Upper lobe of right lung (tissue), 1 donor: ENCODE results near the gene MTMR11. TPM values are rescaled to one million over a fixed set of nuclear protein-coding genes. Genes with fewer than 3 reads are reported as not detected.

ENCODE experiments used
- ATAC-seq: fragments of 200-7000 bp; cut with Tn5 transposase; one replicate; pipeline ENCODE4 v1.9.1; 2020; ENCODE audit warnings: mild to moderate bottlenecking, moderate library complexity
- DNase-seq: peaks from one replicate; pipeline ENCODE4 v3.0.0-alpha.2; 2020
- H3K27ac ChIP-seq: fragments of 200-600 bp; one replicate; pipeline ENCODE4 v1.8.0; 2022
- H3K27me3 ChIP-seq: fragments of 200-600 bp; one replicate; pipeline ENCODE4 v1.8.0; 2022; ENCODE audit warnings: mild to moderate bottlenecking
- H3K36me3 ChIP-seq: fragments of 200-600 bp; one replicate; pipeline ENCODE4 v1.8.0; 2022
- H3K4me1 ChIP-seq: fragments of 200-600 bp; one replicate; pipeline ENCODE4 v1.8.0; 2022
- H3K4me3 ChIP-seq: fragments of 200-600 bp; one replicate; pipeline ENCODE4 v1.8.0; 2022; ENCODE audit warnings: mild to moderate bottlenecking
- H3K9me3 ChIP-seq: fragments of 200-600 bp; one replicate; pipeline ENCODE4 v1.8.0; 2022
- CTCF ChIP-seq: fragments of 200-600 bp; IDR thresholded peaks from one replicate; pipeline ENCODE4 v1.8.0; 2022; ENCODE audit warnings: antibody characterized with exemption
- intact Hi-C: fragments of 100-400 bp; cut with DNase I; formaldehyde crosslinking; loops from one replicate; pipeline ENCODE4 v1.11.0; 2022
- long read RNA-seq: library from polyadenylated mRNA; unstranded; transcript quantifications from one replicate; pipeline ENCODE4 v2.0.0, GENCODE V29; 2021
- total RNA-seq: library from RNA; stranded (reverse); fragmentation: NEBNext Ultra II Directional; extraction: Animal tissue kit (Norgen Biotek cat#: 25700); gene quantifications from one replicate; pipeline ENCODE4 v1.2.1, GENCODE V29; 2021
- donor health status: DM: no; HTN: yes; CAD: no; lungs with severe emphysema.

MTMR11 gene, protein sequence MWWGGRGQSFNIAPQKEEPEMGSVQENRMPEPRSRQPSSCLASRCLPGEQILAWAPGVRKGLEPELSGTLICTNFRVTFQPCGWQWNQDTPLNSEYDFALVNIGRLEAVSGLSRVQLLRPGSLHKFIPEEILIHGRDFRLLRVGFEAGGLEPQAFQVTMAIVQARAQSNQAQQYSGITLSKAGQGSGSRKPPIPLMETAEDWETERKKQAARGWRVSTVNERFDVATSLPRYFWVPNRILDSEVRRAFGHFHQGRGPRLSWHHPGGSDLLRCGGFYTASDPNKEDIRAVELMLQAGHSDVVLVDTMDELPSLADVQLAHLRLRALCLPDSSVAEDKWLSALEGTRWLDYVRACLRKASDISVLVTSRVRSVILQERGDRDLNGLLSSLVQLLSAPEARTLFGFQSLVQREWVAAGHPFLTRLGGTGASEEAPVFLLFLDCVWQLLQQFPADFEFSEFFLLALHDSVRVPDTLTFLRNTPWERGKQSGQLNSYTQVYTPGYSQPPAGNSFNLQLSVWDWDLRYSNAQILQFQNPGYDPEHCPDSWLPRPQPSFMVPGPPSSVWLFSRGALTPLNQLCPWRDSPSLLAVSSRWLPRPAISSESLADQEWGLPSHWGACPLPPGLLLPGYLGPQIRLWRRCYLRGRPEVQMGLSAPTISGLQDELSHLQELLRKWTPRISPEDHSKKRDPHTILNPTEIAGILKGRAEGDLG
- 17.1 TPM for total RNA-seq
- long read RNA-seq, partial matches to known transcripts: 11 of 18 reads
- long read RNA-seq, other reads (novel, unspliced or antisense): 4 of 18 reads

GRCh38 chr1:149936170-149936991 is at the start of gene MTMR11:
MTMR11 (minus strand) TSS chr1:149936879; CDS start chr1:149936647, 232 bp downstream.
- intact Hi-C loops: no loop called here
- no peak for TF ChIP-seq CTCF
- Histone ChIP-seq H3K4me1 (peaks cover 23% of the 10 kb centered on the region), H3K36me3 (no peaks in the 10 kb centered on the region), H3K9me3 (no peaks in the 10 kb centered on the region), H3K27ac (no peak within 1 kb of the TSS), H3K27me3 (no peaks in the 10 kb centered on the region), H3K4me3 (peak within 1 kb of the TSS; percentile 53)
- peak; percentile 33 for ATAC-seq
- no peak for DNase-seq

- DNase-seq (no peak), ATAC-seq (no peak)
- no peak for TF ChIP-seq CTCF
- intact Hi-C loops: no loop called here
- H3K27me3 ChIP-seq: no peaks in the 10 kb centered on the region
- H3K27ac ChIP-seq: no peak overlapping the region
- peaks cover 22% of the 10 kb centered on the region for H3K36me3 ChIP-seq
- H3K4me3 ChIP-seq: no peak overlapping the region
- no peaks in the 10 kb centered on the region for H3K9me3 ChIP-seq
- peaks cover 7% of the 10 kb centered on the region for H3K4me1 ChIP-seq
Measured at GRCh38 chr1:149979972-149980540, 43.4 kb upstream of the MTMR11 start.

GRCh38 chr1:149979245-149979971 is 42.7 kb upstream of the MTMR11 start:
- ATAC-seq (no peak), DNase-seq (no peak)
- Histone ChIP-seq H3K36me3 (peaks cover 27% of the 10 kb centered on the region), H3K27me3 (no peaks in the 10 kb centered on the region), H3K4me3 (no peak overlapping the region), H3K4me1 (peaks cover 7% of the 10 kb centered on the region), H3K27ac (no peak overlapping the region), H3K9me3 (no peaks in the 10 kb centered on the region)
- intact Hi-C loops: no loop called here
- no peak for TF ChIP-seq CTCF

DNA sequence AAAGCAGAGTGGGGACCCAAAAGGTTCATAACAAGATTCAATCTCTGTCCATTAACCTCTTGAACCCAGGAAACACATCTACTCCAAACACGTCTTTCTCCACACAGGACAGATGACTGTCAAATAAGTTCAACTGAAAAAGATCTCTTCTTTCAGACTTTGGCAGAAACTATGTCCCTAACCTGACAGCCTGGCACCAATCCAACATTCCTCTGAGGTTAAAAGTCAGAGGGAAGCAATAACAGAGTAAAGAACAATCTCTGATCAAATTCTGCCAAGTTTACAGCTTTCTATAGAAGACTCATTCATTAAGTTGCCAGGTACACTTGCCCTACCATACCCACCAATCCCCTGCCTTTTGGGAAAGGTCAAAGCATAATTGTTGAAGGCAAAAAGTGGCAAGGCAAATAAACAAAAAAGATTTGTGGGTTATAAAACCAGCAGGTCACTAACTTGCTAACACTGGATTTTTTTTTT is 41.9 kb upstream of the MTMR11 start:
- intact Hi-C loops: no loop called here
- Histone ChIP-seq H3K36me3 (peaks cover 27% of the 10 kb centered on the region), H3K27ac (no peak overlapping the region), H3K27me3 (no peaks in the 10 kb centered on the region), H3K4me3 (no peak overlapping the region), H3K4me1 (peaks cover 7% of the 10 kb centered on the region), H3K9me3 (no peaks in the 10 kb centered on the region)
- TF ChIP-seq CTCF: no peak
- no peak for DNase-seq
- no peak for ATAC-seq
